Measurements from ENCODE around the gene COTL1.

Gene COTL1

GRCh38 chr16:84613408-84614072 is 4.3 kb downstream of the COTL1 start:
- Histone ChIP-seq H4K20me1 (ENCODE audit: insufficient read depth) (no peaks in the 10 kb centered on the region), H3K27me3 (ENCODE audit: insufficient read depth, low read depth) (peaks cover 63% of the 10 kb centered on the region; the same call in 1 of the 2 replicates), H3K4me3 (IDR thresholded peaks at IDR 0.05; ENCODE audit: insufficient read depth, low read depth, low read length) (no peak overlapping the region), H3K27ac (no peak overlapping the region), H3K9ac (no peak overlapping the region), H3K79me2 (ENCODE audit: insufficient read depth, low read depth) (no peaks in the 10 kb centered on the region), H2AFZ (ENCODE audit: low read depth) (no peak overlapping the region), H3K4me1 (ENCODE audit: low read depth, poor library complexity, severe bottlenecking) (peaks cover 7% of the 10 kb centered on the region), H3K4me2 (no peak overlapping the region), H3K36me3 (ENCODE audit: insufficient read depth) (no peaks in the 10 kb centered on the region)
- TF ChIP-seq CTCF (conservative IDR thresholded peaks at IDR 0.05; ENCODE audit: low read depth, low read length) = no peak

GRCh38 chr16:84612686-84613085 is 5.2 kb downstream of the COTL1 start:
- Histone ChIP-seq H4K20me1 (ENCODE audit: insufficient read depth) (no peaks in the 10 kb centered on the region), H3K27ac (no peak overlapping the region), H3K36me3 (ENCODE audit: insufficient read depth) (no peaks in the 10 kb centered on the region), H3K9ac (no peak overlapping the region), H3K79me2 (ENCODE audit: insufficient read depth, low read depth) (no peaks in the 10 kb centered on the region), H3K4me2 (no peak overlapping the region), H3K27me3 (ENCODE audit: insufficient read depth, low read depth) (peaks cover 68% of the 10 kb centered on the region; the same call in 1 of the 2 replicates), H2AFZ (ENCODE audit: low read depth) (no peak overlapping the region), H3K4me1 (ENCODE audit: low read depth, poor library complexity, severe bottlenecking) (peaks cover 7% of the 10 kb centered on the region), H3K4me3 (IDR thresholded peaks at IDR 0.05; ENCODE audit: insufficient read depth, low read depth, low read length) (no peak overlapping the region)
- TF ChIP-seq CTCF (conservative IDR thresholded peaks at IDR 0.05; ENCODE audit: low read depth, low read length) = no peak

- H3K27ac ChIP-seq = no peak overlapping the region
- H3K4me2 ChIP-seq = no peak overlapping the region
- peaks cover 58% of the 10 kb centered on the region; the same call in 1 of the 2 replicates for H3K27me3 ChIP-seq (ENCODE audit: insufficient read depth, low read depth)
- H3K79me2 ChIP-seq (ENCODE audit: insufficient read depth, low read depth) = no peaks in the 10 kb centered on the region
- TF ChIP-seq CTCF (conservative IDR thresholded peaks at IDR 0.05; ENCODE audit: low read depth, low read length) = no peak
- H2AFZ ChIP-seq (ENCODE audit: low read depth) = no peak overlapping the region
- H3K4me1 ChIP-seq (ENCODE audit: low read depth, poor library complexity, severe bottlenecking) = no peaks in the 10 kb centered on the region
- no peaks in the 10 kb centered on the region for H3K36me3 ChIP-seq (ENCODE audit: insufficient read depth)
- no peak overlapping the region for H3K9ac ChIP-seq
- no peaks in the 10 kb centered on the region for H4K20me1 ChIP-seq (ENCODE audit: insufficient read depth)
- H3K4me3 ChIP-seq (IDR thresholded peaks at IDR 0.05; ENCODE audit: insufficient read depth, low read depth, low read length) = no peak overlapping the region
Observed at GRCh38 chr16:84611041-84611440, 6.8 kb downstream of the COTL1 start.

GRCh38 chr16:84610376-84610775 is 7.5 kb downstream of the COTL1 start:
- Histone ChIP-seq H4K20me1 (ENCODE audit: insufficient read depth) (no peaks in the 10 kb centered on the region), H3K36me3 (ENCODE audit: insufficient read depth) (no peaks in the 10 kb centered on the region), H2AFZ (ENCODE audit: low read depth) (no peak overlapping the region), H3K4me1 (ENCODE audit: low read depth, poor library complexity, severe bottlenecking) (no peaks in the 10 kb centered on the region), H3K9ac (no peak overlapping the region), H3K27ac (no peak overlapping the region), H3K27me3 (ENCODE audit: insufficient read depth, low read depth) (peaks cover 52% of the 10 kb centered on the region; the same call in 1 of the 2 replicates), H3K4me3 (IDR thresholded peaks at IDR 0.05; ENCODE audit: insufficient read depth, low read depth, low read length) (no peak overlapping the region), H3K79me2 (ENCODE audit: insufficient read depth, low read depth) (no peaks in the 10 kb centered on the region), H3K4me2 (no peak overlapping the region)
- no peak for TF ChIP-seq CTCF (conservative IDR thresholded peaks at IDR 0.05; ENCODE audit: low read depth, low read length)
